Measurements from ENCODE around the gene NDUFS5. TPM values are rescaled to one million over a fixed set of nuclear protein-coding genes. Genes with fewer than 3 reads are reported as not detected.

NDUFS5 gene
- total RNA-seq, 1 donor from 2014 or later = 208 TPM

GRCh38 chr1:38990738-38991637 is 35.2 kb upstream of the NDUFS5 start, which contains the start of gene AKIRIN1:
Gene AKIRIN1, plus strand, starts transcription at chr1:38991276. Its CDS starts 105 bp downstream, at chr1:38991381.
- H3K4me3 Mint-ChIP-seq (ENCODE audit: low read depth) = peak within 1 kb of the TSS; percentile 80
- H3K4me1 Mint-ChIP-seq (ENCODE audit: low read depth) = peaks cover 35% of the 10 kb centered on the region
- DNase-seq (ENCODE audit: low spot score, unreplicated experiment) = peak; percentile 99
- H3K27me3 Mint-ChIP-seq = no peaks in the 10 kb centered on the region
- peaks cover 13% of the 10 kb centered on the region for H3K36me3 Mint-ChIP-seq (ENCODE audit: insufficient read depth)
- H3K9me3 Mint-ChIP-seq (ENCODE audit: low read depth) = no peaks in the 10 kb centered on the region
- TF ChIP-seq CTCF (IDR thresholded peaks at IDR 0.05; ENCODE audit: unreplicated experiment) = no peak
- peak within 1 kb of the TSS; percentile 93 for H3K27ac Mint-ChIP-seq

- DNase-seq (ENCODE audit: low spot score, unreplicated experiment) = peak; percentile 19
- peaks cover 34% of the 10 kb centered on the region for H3K4me1 Mint-ChIP-seq (ENCODE audit: low read depth)
- H3K9me3 Mint-ChIP-seq (ENCODE audit: low read depth) = no peaks in the 10 kb centered on the region
- H3K36me3 Mint-ChIP-seq (ENCODE audit: insufficient read depth) = peaks cover 13% of the 10 kb centered on the region
- H3K27me3 Mint-ChIP-seq = no peaks in the 10 kb centered on the region
- H3K4me3 Mint-ChIP-seq (ENCODE audit: low read depth) = peak overlapping the region; percentile 80
- no peak for TF ChIP-seq CTCF (IDR thresholded peaks at IDR 0.05; ENCODE audit: unreplicated experiment)
- peak overlapping the region; percentile 93 for H3K27ac Mint-ChIP-seq
These were observed 34.3 kb upstream of the NDUFS5 start for GRCh38 chr1:38991638-38992411.

GRCh38 chr1:38992412-38993111 is 33.6 kb upstream of the NDUFS5 start:
- Mint-ChIP-seq H3K27me3 (no peaks in the 10 kb centered on the region), H3K4me1 (ENCODE audit: low read depth) (peaks cover 40% of the 10 kb centered on the region), H3K36me3 (ENCODE audit: insufficient read depth) (peaks cover 13% of the 10 kb centered on the region), H3K27ac (peak overlapping the region; percentile 93), H3K9me3 (ENCODE audit: low read depth) (no peaks in the 10 kb centered on the region), H3K4me3 (ENCODE audit: low read depth) (peak overlapping the region; percentile 80)
- no peak for DNase-seq (ENCODE audit: low spot score, unreplicated experiment)
- no peak for TF ChIP-seq CTCF (IDR thresholded peaks at IDR 0.05; ENCODE audit: unreplicated experiment)

GRCh38 chr1:38994196-38994595 is 32.0 kb upstream of the NDUFS5 start:
- no peak for TF ChIP-seq CTCF (IDR thresholded peaks at IDR 0.05; ENCODE audit: unreplicated experiment)
- H3K4me3 Mint-ChIP-seq (ENCODE audit: low read depth) = peak overlapping the region; percentile 29
- peaks cover 23% of the 10 kb centered on the region for H3K36me3 Mint-ChIP-seq (ENCODE audit: insufficient read depth)
- DNase-seq (ENCODE audit: low spot score, unreplicated experiment) = no peak
- H3K4me1 Mint-ChIP-seq (ENCODE audit: low read depth) = peaks cover 47% of the 10 kb centered on the region
- H3K27me3 Mint-ChIP-seq = no peaks in the 10 kb centered on the region
- no peaks in the 10 kb centered on the region for H3K9me3 Mint-ChIP-seq (ENCODE audit: low read depth)
- H3K27ac Mint-ChIP-seq = peak overlapping the region; percentile 16
